GM18870 (cell line): ENCODE results near the gene ANO2.

ENCODE experiments used
- ATAC-seq: cut with Tn5 transposase; IDR thresholded peaks from one replicate; pipeline ENCODE4 v1.9.1; 2021; ENCODE audit warnings: moderate library complexity; ENCODE audit not compliant: unreplicated experiment

Gene ANO2

GRCh38 chr12:5945071-5946008 is at the start of gene ANO2:
Gene ANO2, minus strand, starts transcription at chr12:5945259. Its CDS starts 42 bp downstream, at chr12:5945217.
- no peak for ATAC-seq

GRCh38 chr12:5989621-5990020 is 44.6 kb upstream of the ANO2 start:
- ATAC-seq = no peak

- no peak for ATAC-seq
Measured at GRCh38 chr12:5988659-5989116, 43.6 kb upstream of the ANO2 start.

DNA sequence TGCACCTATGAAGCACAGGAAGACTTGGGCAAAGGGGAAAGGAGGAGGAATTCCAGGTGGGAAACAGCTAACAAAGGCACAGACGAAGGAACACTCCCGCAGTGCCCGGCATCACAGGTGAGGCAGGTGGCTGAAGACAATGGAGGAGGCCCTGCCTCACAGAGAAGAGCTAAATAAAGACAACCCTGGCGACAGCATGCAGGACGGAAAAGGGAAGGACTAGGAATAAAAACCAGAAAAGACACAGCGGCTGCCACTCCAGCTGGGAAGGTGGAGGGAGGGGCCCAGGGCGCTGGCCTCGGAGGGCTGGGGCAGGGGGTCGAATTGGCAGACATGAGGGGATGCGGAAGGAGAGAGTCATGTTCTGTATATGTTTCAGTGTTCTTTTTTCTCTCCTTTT is 43.0 kb upstream of the ANO2 start:
- no peak for ATAC-seq

DNA sequence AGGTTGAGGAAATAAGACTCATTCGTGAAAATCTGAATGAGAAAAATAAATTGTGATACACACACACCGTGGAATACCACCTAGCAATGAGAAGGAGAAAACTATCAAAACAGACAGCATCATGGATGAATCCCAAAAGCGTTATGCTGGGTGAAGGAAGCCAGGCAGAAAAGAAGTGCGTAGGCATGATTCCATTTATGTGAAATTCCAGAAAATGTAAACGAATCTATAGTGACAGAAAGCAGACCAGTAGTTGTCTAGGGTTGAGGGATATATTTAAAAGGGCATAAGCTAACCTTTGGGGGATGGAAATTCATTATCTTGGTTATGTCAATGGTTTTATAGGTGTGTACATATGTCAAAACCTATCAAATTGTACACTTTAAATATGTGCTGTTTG is 42.5 kb upstream of the ANO2 start:
- no peak for ATAC-seq

- no peak for ATAC-seq
Measured at GRCh38 chr12:5985471-5985870, 40.4 kb upstream of the ANO2 start.

- no peak for ATAC-seq
Measured at GRCh38 chr12:5984873-5985272, 39.8 kb upstream of the ANO2 start.

DNA sequence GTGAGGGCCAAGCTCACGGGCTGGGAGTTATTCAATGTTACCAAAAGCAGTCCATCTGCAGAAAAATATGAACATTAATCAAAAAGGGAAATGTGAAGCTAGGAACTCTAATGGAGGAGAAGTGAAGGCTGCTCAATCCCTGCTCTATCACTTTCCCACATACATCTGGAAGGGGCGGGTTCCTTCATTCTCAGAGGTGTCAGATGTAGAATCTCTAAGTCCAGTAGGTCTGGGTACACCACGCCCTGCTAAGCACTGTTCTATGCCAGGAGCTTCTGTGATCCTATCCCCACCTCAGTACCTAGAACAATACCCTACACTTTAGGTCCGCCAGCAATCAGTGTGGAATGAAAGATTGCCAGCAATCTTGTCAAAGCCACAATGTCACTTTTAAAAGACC is 37.0 kb upstream of the ANO2 start:
- ATAC-seq = no peak

DNA sequence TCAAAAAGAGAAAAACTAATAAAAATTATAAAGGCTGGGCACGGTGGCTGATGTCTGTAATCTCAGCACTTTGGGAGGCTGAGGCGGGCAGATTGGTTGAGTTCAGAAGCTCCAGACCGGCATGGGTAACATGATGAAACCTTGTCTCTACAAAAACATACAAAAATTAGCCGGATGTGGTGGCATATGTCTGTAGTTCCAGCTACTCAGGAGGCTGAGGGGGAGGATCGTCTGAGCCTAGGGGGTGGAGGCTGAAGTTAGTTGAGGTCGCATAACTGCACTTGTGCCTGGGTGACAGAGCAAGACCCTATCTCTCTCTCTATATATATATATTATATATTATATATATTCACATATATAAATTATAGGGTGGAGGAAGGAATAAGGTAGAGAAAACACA is 32.5 kb upstream of the ANO2 start:
- no peak for ATAC-seq

- no peak for ATAC-seq
Measured at GRCh38 chr12:5976711-5977110, 31.7 kb upstream of the ANO2 start.

DNA sequence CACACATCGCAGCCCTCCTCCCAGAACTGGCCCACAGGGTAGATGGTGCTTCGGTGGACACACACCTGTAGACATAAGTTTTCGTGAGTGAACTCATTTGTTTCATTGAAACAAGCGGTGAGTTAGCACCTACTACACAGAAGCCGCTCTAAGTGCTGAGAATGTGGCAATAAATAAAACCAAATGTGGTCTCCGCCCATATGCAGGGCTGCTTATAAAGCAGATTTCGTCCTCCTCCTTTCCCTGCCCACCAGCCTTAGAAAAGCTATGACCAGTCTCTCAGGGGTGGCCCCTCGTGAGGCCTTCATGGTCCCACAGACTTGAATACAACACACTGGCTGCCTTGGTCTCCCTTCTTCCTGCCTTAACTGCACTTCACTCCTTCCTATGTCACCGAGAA is 31.1 kb upstream of the ANO2 start:
- ATAC-seq = no peak

DNA sequence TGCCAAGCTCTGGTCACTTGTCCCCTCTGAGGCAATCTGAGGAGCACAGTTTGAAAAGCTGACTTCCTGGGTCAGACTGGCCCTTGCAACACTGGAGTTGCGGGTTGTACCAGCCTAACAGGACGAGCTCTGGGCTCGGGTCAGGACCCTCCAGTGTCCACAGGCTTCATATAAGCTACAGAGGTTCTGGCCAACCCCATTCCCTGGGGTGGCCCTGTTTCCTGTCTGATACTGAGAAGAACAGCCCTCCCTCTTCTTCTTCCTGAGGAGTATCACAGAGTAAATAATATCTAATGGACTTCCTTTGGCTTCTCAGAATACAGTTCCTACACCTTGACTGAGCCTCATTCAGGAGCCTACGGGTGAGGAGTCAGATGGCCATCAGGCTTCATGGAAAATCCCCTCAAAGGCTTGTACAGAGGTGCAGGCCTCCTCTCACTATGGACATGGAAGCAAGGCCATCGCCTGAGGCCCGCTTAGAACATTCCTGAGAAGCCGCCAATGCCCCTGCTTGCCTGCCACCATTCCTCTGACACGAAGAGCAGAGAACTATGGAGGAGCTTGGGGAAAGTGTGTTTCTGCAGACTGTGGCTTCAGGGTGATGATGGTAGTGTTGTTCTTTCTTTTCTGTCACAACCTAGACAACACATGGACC is 28.5 kb upstream of the ANO2 start:
- ATAC-seq = no peak

GRCh38 chr12:5972387-5972786 is 27.3 kb upstream of the ANO2 start:
- no peak for ATAC-seq

GRCh38 chr12:5971194-5971850 is 26.3 kb upstream of the ANO2 start:
- no peak for ATAC-seq

DNA sequence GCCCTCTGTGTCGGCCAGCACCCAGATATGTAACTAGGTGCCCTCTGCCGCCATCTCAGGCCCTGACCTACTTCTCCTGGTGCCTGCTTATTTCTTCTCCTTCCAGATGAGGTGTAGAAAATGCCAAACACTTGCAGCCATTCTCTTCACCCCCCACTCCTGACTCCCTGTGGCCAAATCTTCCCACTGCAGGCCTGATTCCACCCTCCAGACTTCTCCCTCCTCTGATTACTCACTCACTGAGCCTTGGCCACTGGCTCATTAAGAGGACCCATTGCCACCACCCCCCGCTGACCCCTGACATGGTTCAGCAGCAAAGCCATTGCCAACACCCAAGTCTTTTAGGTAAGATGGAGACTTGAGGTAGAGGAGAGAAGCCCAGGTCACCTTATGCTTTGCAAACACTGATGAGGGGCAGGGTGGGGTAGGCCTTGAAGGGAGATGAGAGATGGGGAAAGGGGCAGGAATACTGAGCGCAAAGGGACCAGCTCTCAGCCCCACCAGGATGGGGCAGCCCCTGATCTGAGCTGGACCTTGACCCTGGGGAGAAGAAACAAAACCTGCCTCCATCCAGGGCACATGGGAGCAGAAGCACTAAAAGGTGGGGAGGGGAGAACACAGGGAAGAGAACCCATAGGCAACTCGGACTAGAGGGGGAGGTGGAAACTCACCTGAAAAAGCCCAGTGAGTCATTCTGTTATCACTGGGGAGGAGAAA is 25.1 kb upstream of the ANO2 start:
- no peak for ATAC-seq

DNA sequence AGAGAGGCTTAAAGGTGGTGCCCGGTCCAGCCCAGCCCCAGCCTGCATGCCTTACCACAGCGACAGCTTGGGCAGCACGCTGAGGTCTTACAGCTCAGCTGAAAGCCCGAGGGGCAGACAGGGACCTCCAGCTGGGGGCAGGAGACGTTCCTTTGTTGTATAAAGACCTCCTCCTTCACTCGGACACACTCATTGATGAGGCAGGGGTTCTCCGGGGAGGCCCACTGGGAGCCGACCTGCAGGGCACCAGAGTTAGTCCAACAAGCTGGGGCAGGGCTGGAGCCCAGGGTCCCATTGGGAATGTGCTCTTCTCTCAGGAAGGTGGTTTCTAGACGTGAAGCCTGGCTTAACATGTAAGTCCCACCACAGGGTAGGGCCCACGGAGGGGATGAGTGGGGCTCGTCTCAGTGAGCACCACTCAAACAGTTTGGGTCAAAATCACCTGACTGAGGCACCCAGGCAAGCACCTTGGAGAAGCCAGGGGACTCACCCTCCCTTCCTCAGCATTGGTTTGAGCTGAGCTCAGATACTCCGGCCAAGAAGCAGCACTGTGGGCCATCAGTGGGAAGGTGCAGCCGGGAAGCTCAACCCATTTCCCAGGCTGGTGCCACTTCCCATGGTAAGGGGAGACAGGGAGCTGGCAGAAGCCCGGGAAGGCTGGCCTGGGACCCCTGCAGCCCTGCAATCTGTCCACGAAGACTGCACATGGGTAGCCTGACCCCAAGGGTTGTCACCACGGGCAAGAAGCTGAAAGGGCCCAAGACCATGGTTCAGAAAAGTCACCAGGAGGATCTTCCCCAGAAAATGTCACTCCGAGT is 24.3 kb upstream of the ANO2 start:
- no peak for ATAC-seq

DNA sequence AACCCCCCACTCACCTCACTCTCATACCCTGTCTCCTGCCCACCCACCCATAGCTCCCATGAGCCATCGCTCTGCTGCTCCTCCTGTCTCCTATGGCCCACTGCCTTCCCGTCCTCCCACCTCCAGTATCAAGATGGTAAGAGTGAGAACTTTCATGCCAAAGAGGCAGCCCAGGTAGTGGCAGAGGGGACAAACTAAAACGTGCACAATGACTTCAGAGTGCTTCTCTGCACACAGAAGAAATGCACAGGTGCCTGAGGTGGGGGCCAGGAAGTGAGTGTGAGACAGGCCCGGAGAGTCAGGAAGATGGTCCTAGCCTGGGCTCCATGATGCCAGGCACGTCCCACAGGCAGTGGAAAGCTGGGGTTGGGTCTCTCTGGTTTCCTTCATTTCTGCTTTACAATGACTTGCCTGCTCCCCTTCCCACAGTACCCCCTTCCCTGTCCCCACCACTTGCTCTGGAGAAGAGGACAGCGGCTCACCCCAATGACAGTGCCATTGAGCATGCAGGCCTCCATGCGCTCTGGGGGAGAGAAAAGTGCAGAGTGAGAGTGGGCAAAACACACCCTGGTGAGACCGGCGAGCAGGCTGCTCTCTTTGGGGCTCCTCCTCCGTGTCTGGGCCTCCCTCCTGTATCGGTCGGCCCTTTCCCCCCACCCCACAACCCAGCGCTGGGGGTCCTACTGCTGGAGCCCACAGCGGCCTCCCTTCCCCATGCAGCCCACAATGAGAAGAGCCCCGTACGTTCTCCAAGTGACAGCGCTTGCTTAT is 22.8 kb upstream of the ANO2 start:
- ATAC-seq = no peak

DNA sequence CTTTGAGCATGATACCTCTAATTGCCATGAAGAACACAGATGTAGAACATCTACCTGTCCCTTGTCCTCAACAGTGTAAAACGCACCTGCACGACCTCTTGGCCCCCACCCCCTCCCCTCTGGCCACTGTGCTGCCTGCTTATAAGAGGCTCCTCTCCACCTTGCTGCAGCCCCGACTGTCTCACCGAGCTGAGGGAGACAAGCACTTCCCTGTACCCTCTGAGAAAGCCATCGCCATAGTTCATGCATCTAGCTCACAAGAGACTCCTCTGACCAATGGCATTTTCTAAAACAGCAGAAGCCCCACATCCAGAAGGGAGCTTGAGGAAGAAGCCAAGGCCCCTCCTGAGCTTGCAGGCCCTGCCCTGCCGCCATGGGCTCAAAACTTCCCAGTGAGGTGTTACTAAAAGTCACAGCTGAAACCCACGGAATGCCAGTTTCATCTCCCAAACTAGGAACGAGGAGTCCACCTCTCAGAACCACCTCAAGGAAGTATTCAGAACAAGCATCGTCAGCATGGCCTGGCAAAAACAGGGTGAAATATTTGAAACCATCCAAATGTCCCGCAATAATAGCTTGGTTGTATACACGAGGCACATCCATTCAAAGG is 21.5 kb upstream of the ANO2 start:
- no peak for ATAC-seq

GRCh38 chr12:5965950-5966383 is 20.9 kb upstream of the ANO2 start:
- no peak for ATAC-seq
